ENCODE measurements around the gene EBLN2. TPM values are rescaled to one million over a fixed set of nuclear protein-coding genes. Genes with fewer than 3 reads are reported as not detected.
A peak's percentile ranks its signal among the peaks of the same experiment; 100 is the strongest.
"Not testable (repeated sequence)": the region's sequence is repeated elsewhere in the genome, so short reads cannot be mapped to it uniquely, and the experiment has no call there.

EBLN2 gene
- total RNA-seq, 1 experiment from 2014 or later, result 2.8 TPM

- peak; percentile 32 for DNase-seq (ENCODE audit: low read depth)
These were observed 1.1 kb upstream of the EBLN2 start for GRCh38 chr3:73060302-73060723.

- DNase-seq (ENCODE audit: low read depth), result not testable (repeated sequence)
These were observed 4.8 kb downstream of the EBLN2 start for GRCh38 chr3:73066243-73066642.

GRCh38 chr3:73068419-73068818, 7.0 kb downstream of the EBLN2 start:
- DNase-seq (ENCODE audit: low read depth), result no peak

- no peak for DNase-seq (ENCODE audit: low read depth)
These were observed 7.7 kb downstream of the EBLN2 start for GRCh38 chr3:73069187-73069586.

- DNase-seq (ENCODE audit: low read depth), result no peak
These were observed 8.5 kb downstream of the EBLN2 start for GRCh38 chr3:73069775-73070444.

GRCh38 chr3:73070675-73071575, 9.5 kb downstream of the EBLN2 start:
- peak; percentile 81 for DNase-seq (ENCODE audit: low read depth)

GRCh38 chr3:73071952-73072351, 10.5 kb downstream of the EBLN2 start:
- DNase-seq (ENCODE audit: low read depth), result no peak

- no peak for DNase-seq (ENCODE audit: low read depth)
These were observed 11.2 kb downstream of the EBLN2 start for GRCh38 chr3:73072634-73073033.

- peak; percentile 50 for DNase-seq (ENCODE audit: low read depth)
These were observed 11.7 kb downstream of the EBLN2 start for GRCh38 chr3:73073091-73073707.

- no peak for DNase-seq (ENCODE audit: low read depth)
These were observed 13.3 kb downstream of the EBLN2 start for GRCh38 chr3:73074781-73075180.

- no peak for DNase-seq (ENCODE audit: low read depth)
These were observed 18.9 kb downstream of the EBLN2 start for GRCh38 chr3:73080216-73080966.

GRCh38 chr3:73081140-73081539, 19.7 kb downstream of the EBLN2 start:
- DNase-seq (ENCODE audit: low read depth), result no peak

GRCh38 chr3:73084170-73084569, 22.7 kb downstream of the EBLN2 start:
- no peak for DNase-seq (ENCODE audit: low read depth)

GRCh38 chr3:73086071-73086494, 24.6 kb downstream of the EBLN2 start:
- peak; percentile 32 for DNase-seq (ENCODE audit: low read depth)

GRCh38 chr3:73094129-73094528, 32.7 kb downstream of the EBLN2 start:
- peak; percentile 47 for DNase-seq (ENCODE audit: low read depth)

- DNase-seq (ENCODE audit: low read depth), result no peak
These were observed 33.5 kb downstream of the EBLN2 start for GRCh38 chr3:73094951-73095350.

GRCh38 chr3:73096169-73096568, 34.7 kb downstream of the EBLN2 start:
- no peak for DNase-seq (ENCODE audit: low read depth)

- DNase-seq (ENCODE audit: low read depth), result no peak
These were observed 36.6 kb downstream of the EBLN2 start for GRCh38 chr3:73098026-73098425.

GRCh38 chr3:73098873-73099272, 37.4 kb downstream of the EBLN2 start:
- no peak for DNase-seq (ENCODE audit: low read depth)

- peak; percentile 63 for DNase-seq (ENCODE audit: low read depth)
These were observed 39.5 kb downstream of the EBLN2 start for GRCh38 chr3:73100741-73101559.

GRCh38 chr3:73101881-73102280, 40.4 kb downstream of the EBLN2 start:
- DNase-seq (ENCODE audit: low read depth), result no peak
